NT2/D1 (cell line): ENCODE data around the gene ACTL10.

Source experiments
- DNase-seq: peaks from one replicate; pipeline ENCODE4 v3.0.0-alpha.2; 2011; ENCODE audit warnings: low read depth, low spot score
- H3K27me3 ChIP-seq: 2 replicates; pipeline ENCODE4 v1.6.0; 2011; ENCODE audit warnings: mild to moderate bottlenecking; ENCODE audit not compliant: insufficient read length, insufficient read depth
- H3K36me3 ChIP-seq: 2 replicates; pipeline ENCODE4 v1.6.1; 2011; ENCODE audit warnings: mild to moderate bottlenecking, low read length, mixed read lengths; ENCODE audit not compliant: insufficient read depth, insufficient read length
- H3K4me1 ChIP-seq: 2 replicates; pipeline ENCODE4 v1.5.1; 2011; ENCODE audit not compliant: insufficient read depth, insufficient read length
- H3K4me3 ChIP-seq: 2 replicates; pipeline ENCODE4 v1.5.1; 2011; ENCODE audit warnings: low read depth; ENCODE audit not compliant: insufficient read length
- H3K9ac ChIP-seq: 2 replicates; pipeline ENCODE4 v1.6.0; 2011; ENCODE audit warnings: low read depth; ENCODE audit not compliant: insufficient read length
- H3K9me3 ChIP-seq: 2 replicates; pipeline ENCODE4 v1.5.1; 2011; ENCODE audit warnings: mild to moderate bottlenecking, low read length; ENCODE audit not compliant: insufficient read depth
- SUZ12 ChIP-seq: IDR thresholded peaks from 2 replicates; pipeline ENCODE4 v1.6.1; 2011; ENCODE audit not compliant: insufficient read length, insufficient read depth; ENCODE audit errors: extremely low read depth
- YY1 ChIP-seq: IDR thresholded peaks from 2 replicates; pipeline ENCODE4 v1.6.1; 2011; ENCODE audit not compliant: insufficient read length, insufficient read depth
- ZNF274 ChIP-seq: IDR thresholded peaks from 2 replicates; pipeline ENCODE4 v1.6.1; 2011; ENCODE audit warnings: mild to moderate bottlenecking, low read depth, low read length

ACTL10 gene

DNA sequence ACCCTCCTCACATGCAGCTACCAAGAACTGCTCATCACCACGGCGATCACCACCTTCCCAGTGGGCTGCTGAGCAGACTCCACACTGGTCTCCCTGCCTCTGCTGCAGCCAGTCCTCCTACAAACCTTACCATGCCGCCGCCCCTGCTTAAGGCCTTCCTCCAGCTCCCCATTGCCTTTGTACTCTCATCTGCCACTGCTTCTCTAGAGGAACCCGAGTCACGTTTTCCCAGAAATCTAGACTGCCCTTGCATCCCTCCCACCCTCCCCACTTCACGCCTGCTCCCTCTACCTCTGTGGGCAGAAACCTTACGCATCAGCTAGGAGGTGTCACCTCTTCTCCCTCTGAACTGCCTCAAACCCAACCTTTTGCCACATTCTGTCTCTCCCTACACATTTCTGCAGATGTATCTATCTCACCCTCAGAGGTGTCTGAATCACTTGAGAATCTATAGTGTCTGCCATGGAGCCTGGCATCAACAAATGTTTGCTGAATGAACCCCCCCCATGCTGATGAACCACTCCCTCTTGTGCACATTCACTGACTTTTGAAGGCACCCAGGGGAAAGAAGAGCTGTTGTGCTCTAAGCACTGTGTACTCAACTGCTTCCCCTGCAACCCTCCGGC lies 15.1 kb downstream of the ACTL10 start:
- H3K9me3 ChIP-seq, result no peaks in the 10 kb centered on the region; the same call in 1 of the 2 replicates
- no peak overlapping the region for H3K9ac ChIP-seq
- H3K36me3 ChIP-seq, result peaks cover 59% of the 10 kb centered on the region
- DNase-seq, result no peak
- TF ChIP-seq ZNF274 (no peak), YY1 (no peak), SUZ12 (no peak)
- no peak overlapping the region for H3K4me3 ChIP-seq
- peaks cover 24% of the 10 kb centered on the region for H3K4me1 ChIP-seq
- H3K27me3 ChIP-seq, result peaks cover 2% of the 10 kb centered on the region

DNA sequence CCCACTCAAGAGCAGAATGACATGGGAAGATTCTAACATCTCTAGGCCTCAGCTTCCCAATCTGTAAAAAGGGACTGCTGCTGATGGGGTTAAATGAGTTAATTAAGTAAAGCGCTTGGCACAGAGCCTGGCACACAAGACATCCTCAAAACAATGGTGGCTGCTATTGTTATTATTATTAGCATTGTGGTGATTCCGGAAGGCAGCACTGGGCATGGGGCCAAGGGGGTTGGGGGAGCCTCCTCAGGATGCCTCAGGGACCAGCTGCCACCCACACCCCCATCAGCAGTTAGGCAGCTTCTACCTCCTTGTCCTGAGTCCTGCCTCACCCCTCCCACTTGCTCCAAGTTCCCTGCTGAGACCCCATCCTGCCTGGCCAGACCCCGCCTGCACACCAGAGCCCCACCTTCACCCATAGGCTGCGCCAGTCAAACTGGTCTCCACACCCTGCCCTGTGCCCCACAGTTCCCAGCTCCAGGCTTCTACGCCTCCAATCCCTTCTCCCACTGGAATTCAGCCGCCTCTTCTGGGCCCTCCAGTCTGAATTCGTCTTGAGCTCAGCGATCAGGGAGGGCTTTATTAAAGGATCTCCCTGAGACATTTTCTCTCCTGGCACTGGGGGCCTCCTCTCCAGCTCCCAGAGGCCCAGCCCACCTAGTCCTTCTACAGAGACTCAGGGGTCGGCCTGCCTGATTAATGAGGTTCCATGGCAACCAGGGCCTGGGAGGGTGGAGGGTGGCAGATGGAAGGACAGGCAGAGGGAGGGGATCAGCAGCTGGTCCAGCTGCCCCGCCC lies 18.0 kb downstream of the ACTL10 start:
- peak overlapping the region; percentile 94 for H3K9ac ChIP-seq
- peaks cover 31% of the 10 kb centered on the region for H3K36me3 ChIP-seq
- H3K9me3 ChIP-seq, result no peaks in the 10 kb centered on the region
- TF ChIP-seq YY1 (no peak), ZNF274 (no peak), SUZ12 (no peak)
- H3K27me3 ChIP-seq, result peaks cover 29% of the 10 kb centered on the region
- no peak for DNase-seq
- H3K4me3 ChIP-seq, result peak overlapping the region; percentile 87
- H3K4me1 ChIP-seq, result peaks cover 23% of the 10 kb centered on the region

GRCh38 chr20:33685328-33686099 lies 18.8 kb downstream of the ACTL10 start:
- DNase-seq, result no peak
- Histone ChIP-seq H3K9ac (peak overlapping the region; percentile 94), H3K4me3 (peak overlapping the region; percentile 87), H3K4me1 (peaks cover 19% of the 10 kb centered on the region), H3K27me3 (peaks cover 29% of the 10 kb centered on the region), H3K36me3 (peaks cover 23% of the 10 kb centered on the region), H3K9me3 (no peaks in the 10 kb centered on the region)
- TF ChIP-seq ZNF274 (no peak), SUZ12 (no peak), YY1 (no peak)

DNA sequence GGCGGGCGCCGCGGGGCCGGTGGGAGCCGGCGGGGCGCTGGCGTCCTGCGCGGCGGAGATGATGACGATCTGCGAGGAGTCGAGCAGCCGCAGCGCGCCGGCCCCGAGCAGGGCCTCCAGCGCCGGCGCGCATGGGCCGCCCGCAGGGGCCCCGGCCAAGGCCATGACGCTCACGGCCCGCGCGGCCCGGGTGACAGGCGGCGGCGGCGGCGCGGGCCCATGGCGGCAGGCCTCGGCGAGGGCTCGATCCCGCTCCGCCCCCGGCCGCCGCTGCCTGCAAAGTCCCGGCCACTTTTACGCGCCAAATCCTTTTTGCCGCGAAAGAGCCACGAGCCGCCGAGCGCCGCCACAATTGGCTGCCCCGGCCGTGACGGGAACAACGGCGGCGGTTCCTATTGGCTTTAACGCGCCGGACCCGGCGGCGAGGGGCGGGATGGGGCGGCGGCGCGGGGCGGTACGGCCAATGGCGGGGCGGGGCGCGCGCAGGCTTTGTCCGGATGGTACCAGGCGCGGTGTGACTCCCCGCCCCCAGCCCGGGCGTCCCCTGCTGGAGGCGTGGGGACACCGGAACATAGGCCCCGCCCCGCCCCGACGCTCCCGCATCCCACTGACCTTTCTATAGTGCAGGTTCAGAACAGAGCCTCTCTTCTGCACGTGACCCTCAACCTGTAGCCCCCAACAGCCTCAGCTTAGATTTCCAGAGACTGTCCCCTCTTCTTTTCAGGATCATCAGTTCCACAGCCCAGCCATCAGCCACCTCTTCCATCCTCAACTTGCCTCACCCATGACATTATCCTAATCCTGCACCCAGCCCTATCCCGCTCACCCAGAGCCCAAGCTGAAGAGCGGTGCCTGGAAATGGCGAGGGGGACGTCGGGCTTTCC lies 19.6 kb downstream of the ACTL10 start, which contains the start of gene E2F1:
TSS of gene E2F1 (minus strand) at position 286 of the 884 bp plus-strand sequence. CDS start at position 165, 121 bp downstream.
- no peaks in the 10 kb centered on the region for H3K9me3 ChIP-seq
- peaks cover 19% of the 10 kb centered on the region for H3K4me1 ChIP-seq
- H3K27me3 ChIP-seq, result peaks cover 34% of the 10 kb centered on the region
- DNase-seq, result peak; percentile 93
- TF ChIP-seq YY1 (no peak), SUZ12 (no peak), ZNF274 (no peak)
- peak within 1 kb of the TSS; percentile 87 for H3K4me3 ChIP-seq
- peak within 1 kb of the TSS; percentile 94 for H3K9ac ChIP-seq
- peaks cover 16% of the 10 kb centered on the region for H3K36me3 ChIP-seq

DNA sequence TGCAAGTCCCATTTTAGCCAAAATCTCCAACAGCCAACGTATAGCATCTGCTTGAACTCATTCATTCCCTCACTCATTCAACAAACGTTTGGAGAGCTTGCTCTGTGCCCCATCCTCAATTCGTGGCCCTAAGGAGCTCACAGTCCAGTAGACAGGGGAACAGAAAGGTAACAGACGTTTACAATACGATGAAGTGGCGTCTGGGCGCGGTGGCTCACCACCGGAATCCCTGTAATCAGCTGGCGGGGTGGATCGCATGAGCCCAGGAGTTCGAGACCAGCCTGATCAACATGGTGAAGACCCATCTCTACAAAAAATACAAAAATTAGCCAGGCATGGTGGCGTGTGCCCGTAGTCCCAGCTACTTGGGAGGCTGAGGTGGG lies 20.2 kb downstream of the ACTL10 start:
- no peak for DNase-seq
- no peaks in the 10 kb centered on the region for H3K9me3 ChIP-seq
- no peak for TF ChIP-seq YY1
- no peak for TF ChIP-seq SUZ12
- TF ChIP-seq ZNF274, result no peak
- H3K4me3 ChIP-seq, result peak overlapping the region; percentile 1
- H3K9ac ChIP-seq, result peak overlapping the region; percentile 59
- H3K36me3 ChIP-seq, result peaks cover 13% of the 10 kb centered on the region
- peaks cover 19% of the 10 kb centered on the region for H3K4me1 ChIP-seq
- peaks cover 36% of the 10 kb centered on the region for H3K27me3 ChIP-seq

DNA sequence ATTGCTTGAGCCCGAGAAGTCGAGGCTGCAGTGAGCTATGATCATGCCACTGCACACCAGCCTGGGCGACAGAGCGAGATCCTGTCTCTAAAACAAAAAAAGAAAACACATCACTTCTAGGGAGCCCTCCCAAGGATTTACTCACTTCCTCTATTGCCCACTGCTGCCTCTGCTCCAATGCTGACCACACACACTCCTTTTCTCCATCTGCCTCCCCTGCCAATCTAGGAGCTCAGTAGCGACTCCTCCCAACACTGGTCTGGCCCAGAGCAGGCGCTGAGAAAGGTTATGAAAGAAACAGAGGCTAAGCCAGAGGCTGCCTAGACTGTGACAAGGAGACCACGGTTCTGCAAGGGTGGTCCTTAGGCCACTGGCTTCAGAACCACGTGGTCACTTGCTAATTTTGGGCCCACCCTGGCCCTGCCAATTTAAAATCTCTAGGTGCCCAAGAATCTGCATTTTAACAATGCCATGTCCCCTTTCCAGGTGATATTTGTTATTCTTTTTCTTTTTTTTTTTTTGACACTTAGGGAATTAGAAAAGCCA lies 20.7 kb downstream of the ACTL10 start:
- H3K9ac ChIP-seq, result no peak overlapping the region
- no peak for TF ChIP-seq SUZ12
- TF ChIP-seq ZNF274, result no peak
- TF ChIP-seq YY1, result no peak
- H3K4me3 ChIP-seq, result no peak overlapping the region
- no peak for DNase-seq
- H3K9me3 ChIP-seq, result no peaks in the 10 kb centered on the region
- peaks cover 9% of the 10 kb centered on the region for H3K36me3 ChIP-seq
- peaks cover 17% of the 10 kb centered on the region for H3K4me1 ChIP-seq
- H3K27me3 ChIP-seq, result peaks cover 38% of the 10 kb centered on the region
